Measurements from ENCODE around the gene SRRD.

DNA sequence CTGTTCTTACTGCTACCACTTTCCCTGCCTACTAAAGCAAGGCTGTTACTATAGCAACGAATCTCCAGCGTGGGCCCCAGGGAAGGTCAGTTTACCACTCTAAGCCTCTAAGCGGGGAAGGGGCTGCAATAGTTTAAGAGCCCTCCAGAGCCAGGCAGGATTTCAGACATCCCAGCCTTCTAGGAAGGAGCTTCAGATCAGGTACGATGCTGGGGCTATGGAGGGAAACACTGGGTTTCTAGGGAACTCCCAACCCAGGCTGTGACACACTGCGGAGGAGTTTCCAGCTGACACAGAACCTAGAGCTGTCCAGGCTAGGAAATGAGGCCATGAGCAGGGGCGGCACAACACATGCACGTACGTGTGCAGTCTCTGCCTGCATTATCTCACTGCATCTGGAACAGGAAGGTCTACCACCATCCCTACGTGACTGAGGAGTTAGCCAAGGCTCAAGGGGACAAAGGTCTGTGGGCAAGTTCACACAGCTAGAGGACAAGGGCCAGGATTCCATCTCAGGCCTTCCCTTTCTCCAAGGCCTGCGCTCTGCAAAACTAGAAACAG, 20.5 kb upstream of the SRRD start:
- TF ChIP-seq, protein P1, sequence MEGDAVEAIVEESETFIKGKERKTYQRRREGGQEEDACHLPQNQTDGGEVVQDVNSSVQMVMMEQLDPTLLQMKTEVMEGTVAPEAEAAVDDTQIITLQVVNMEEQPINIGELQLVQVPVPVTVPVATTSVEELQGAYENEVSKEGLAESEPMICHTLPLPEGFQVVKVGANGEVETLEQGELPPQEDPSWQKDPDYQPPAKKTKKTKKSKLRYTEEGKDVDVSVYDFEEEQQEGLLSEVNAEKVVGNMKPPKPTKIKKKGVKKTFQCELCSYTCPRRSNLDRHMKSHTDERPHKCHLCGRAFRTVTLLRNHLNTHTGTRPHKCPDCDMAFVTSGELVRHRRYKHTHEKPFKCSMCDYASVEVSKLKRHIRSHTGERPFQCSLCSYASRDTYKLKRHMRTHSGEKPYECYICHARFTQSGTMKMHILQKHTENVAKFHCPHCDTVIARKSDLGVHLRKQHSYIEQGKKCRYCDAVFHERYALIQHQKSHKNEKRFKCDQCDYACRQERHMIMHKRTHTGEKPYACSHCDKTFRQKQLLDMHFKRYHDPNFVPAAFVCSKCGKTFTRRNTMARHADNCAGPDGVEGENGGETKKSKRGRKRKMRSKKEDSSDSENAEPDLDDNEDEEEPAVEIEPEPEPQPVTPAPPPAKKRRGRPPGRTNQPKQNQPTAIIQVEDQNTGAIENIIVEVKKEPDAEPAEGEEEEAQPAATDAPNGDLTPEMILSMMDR (IDR thresholded peaks at IDR 0.05): no peak
- TF ChIP-seq POLR2AphosphoS5 (IDR thresholded peaks at IDR 0.05): no peak

All from stomach (tissue), 4 donors.